Osteoblast (primary cell): ENCODE data around the gene FREM3. TPM values are rescaled to one million over a fixed set of nuclear protein-coding genes. Genes with fewer than 3 reads are reported as not detected.
"Not testable (repeated sequence)": the region's sequence is repeated elsewhere in the genome, so short reads cannot be mapped to it uniquely, and the experiment has no call there.

Source experiments
- DNase-seq: peaks from one replicate; pipeline ENCODE4 v3.0.0; 2011; ENCODE audit warnings: low spot score, mixed read lengths; ENCODE audit not compliant: insufficient read length; ENCODE audit errors: missing footprints
- H2AFZ ChIP-seq: 2 replicates; pipeline ENCODE4 v1.6.0; 2011; ENCODE audit warnings: mild to moderate bottlenecking, low read length
- H3K27ac ChIP-seq: 2 replicates; pipeline ENCODE4 v1.5.1; 2011; ENCODE audit warnings: mild to moderate bottlenecking, low read depth, low read length, moderate library complexity
- H3K27me3 ChIP-seq: 2 replicates; pipeline ENCODE4 v1.6.0; 2012; ENCODE audit warnings: mild to moderate bottlenecking, control low read depth, inconsistent platforms, low read length, moderate library complexity; ENCODE audit not compliant: insufficient read depth
- H3K36me3 ChIP-seq: 2 replicates; pipeline ENCODE4 v1.5.1; 2011; ENCODE audit warnings: mild to moderate bottlenecking, low read length, control low read depth, moderate library complexity; ENCODE audit not compliant: insufficient read depth
- H3K4me1 ChIP-seq: 2 replicates; pipeline ENCODE4 v1.5.1; 2011; ENCODE audit warnings: mild to moderate bottlenecking, low read length, control low read depth, moderate library complexity; ENCODE audit not compliant: insufficient read depth
- H3K4me2 ChIP-seq: 2 replicates; pipeline ENCODE4 v1.6.0; 2011; ENCODE audit warnings: mild to moderate bottlenecking, low read length; ENCODE audit not compliant: insufficient read depth
- H3K4me3 ChIP-seq: fragments of 200-600 bp; sonication (generic); 3 replicates; pipeline ENCODE4 v1.5.1; 2012; ENCODE audit warnings: mild to moderate bottlenecking, low read length, inconsistent platforms; ENCODE audit not compliant: insufficient read depth
- H3K79me2 ChIP-seq: 2 replicates; pipeline ENCODE4 v1.6.0; 2012; ENCODE audit warnings: mild to moderate bottlenecking, low read length, control low read depth, inconsistent platforms; ENCODE audit not compliant: insufficient read depth
- H3K9me3 ChIP-seq: 2 replicates; pipeline ENCODE4 v1.5.1; 2011; ENCODE audit warnings: low read depth, low read length, control low read depth
- H4K20me1 ChIP-seq: 2 replicates; pipeline ENCODE4 v1.6.0; 2012; ENCODE audit warnings: mild to moderate bottlenecking, low read length, control low read depth; ENCODE audit not compliant: insufficient read depth
- CTCF ChIP-seq: IDR thresholded peaks from 2 replicates; pipeline ENCODE4 v1.5.1; 2011; ENCODE audit warnings: mild to moderate bottlenecking, low read depth, low read length, moderate library complexity; ENCODE audit errors: extremely low read depth
- total RNA-seq: library from RNA; depleted of rRNA; stranded (reverse); fragments of >200 nt; gene quantifications from 2 replicates; pipeline ENCODE4 v1.2.3, GENCODE V29; 2012

Gene FREM3
- total RNA-seq, 1 donor: not detected

DNA sequence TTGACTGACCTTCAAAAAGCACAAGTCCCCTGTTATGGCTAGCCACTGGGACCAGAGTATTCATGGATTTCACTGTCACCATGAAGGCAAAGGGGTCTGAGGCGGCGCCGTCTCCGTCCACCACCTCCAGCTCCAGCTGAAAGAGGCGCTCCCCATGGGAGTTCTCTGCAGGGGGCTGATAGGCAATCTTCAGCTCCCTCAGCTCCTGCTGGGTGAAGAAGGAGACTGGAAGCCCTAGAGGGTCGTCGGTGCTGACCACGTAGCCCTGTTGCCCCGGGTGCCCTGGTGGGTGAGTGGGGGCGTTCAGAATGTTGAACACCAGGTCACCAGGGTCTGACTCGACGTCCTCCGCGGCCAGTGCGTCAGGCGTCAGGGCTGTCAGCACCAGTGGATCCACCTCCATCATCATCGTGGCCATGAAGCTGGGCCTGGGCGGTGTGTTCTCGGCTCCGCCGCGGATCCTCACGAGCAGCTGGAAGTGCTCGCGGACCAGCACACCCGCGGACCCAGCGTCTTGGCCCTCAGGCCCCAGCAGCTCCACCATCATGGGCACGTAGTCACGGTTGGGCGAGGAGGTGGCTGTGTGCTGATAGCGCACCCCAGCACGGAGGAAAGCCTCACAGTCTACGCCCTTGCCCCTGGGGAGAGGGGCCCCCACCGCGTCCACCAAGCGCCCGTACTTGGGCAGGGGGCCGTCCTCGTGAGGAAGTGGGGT, 987 bp downstream of the FREM3 start:
- Histone ChIP-seq H3K4me2 (no peak overlapping the region), H3K4me1 (no peaks in the 10 kb centered on the region), H3K36me3 (no peaks in the 10 kb centered on the region), H3K79me2 (no peaks in the 10 kb centered on the region), H4K20me1 (peaks cover 3% of the 10 kb centered on the region), H2AFZ (no peak overlapping the region), H3K27ac (no peak overlapping the region), H3K27me3 (peaks cover 16% of the 10 kb centered on the region), H3K9me3 (no peaks in the 10 kb centered on the region), H3K4me3 (no peak overlapping the region)
- DNase-seq: no peak
- no peak for TF ChIP-seq CTCF

DNA sequence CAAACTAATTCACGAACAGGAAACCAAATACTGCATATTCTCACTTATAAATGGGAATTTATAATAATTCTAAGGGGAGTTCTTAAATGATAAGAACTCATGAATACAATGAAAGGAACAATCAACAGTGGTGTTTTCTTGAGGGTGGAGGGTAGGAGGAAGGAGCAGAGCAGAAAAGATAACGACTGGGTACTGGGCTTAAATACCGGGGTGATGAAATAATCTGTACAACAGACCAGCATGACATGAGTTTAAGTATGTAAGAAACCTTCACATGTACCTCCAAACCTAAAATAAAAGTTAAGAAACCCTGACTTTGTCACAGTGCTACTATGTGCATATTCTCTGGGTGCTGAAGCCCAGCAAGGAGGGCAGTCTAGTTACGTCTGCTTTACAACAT, 6.6 kb downstream of the FREM3 start:
- no peak for TF ChIP-seq CTCF
- Histone ChIP-seq H3K79me2 (no peaks in the 10 kb centered on the region), H3K36me3 (no peaks in the 10 kb centered on the region), H3K4me2 (no peak overlapping the region), H3K27ac (no peak overlapping the region), H3K27me3 (no peaks in the 10 kb centered on the region), H4K20me1 (no peaks in the 10 kb centered on the region), H3K4me1 (no peaks in the 10 kb centered on the region), H3K4me3 (no peak overlapping the region), H2AFZ (no peak overlapping the region), H3K9me3 (no peaks in the 10 kb centered on the region)
- no peak for DNase-seq

DNA sequence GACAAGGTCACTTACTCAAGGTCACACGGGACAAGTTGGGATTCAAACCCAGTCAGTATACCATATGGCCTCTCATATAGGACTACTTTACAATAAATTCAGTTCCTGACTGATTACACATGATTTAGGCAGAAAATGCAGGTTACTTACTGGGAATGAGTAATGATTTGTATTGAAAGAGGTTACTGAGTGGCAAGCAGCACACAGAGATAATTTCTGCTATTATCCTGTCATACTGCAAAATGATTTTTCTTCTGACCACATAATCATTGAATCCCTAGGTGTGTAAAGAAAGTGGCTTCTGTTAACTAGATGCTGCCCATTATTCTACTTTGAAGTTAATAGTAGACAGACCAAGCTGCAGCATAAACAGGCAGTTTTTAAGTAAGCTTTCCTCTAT, 8.2 kb downstream of the FREM3 start:
- Histone ChIP-seq H3K27me3 (no peaks in the 10 kb centered on the region), H3K4me1 (no peaks in the 10 kb centered on the region), H3K9me3 (no peaks in the 10 kb centered on the region), H4K20me1 (no peaks in the 10 kb centered on the region), H3K36me3 (no peaks in the 10 kb centered on the region), H3K79me2 (no peaks in the 10 kb centered on the region), H2AFZ (no peak overlapping the region), H3K4me2 (no peak overlapping the region), H3K27ac (no peak overlapping the region), H3K4me3 (no peak overlapping the region)
- TF ChIP-seq CTCF: no peak
- DNase-seq: no peak

GRCh38 chr4:143679434-143679833, 21.0 kb downstream of the FREM3 start:
- no peak for TF ChIP-seq CTCF
- Histone ChIP-seq H4K20me1 (no peaks in the 10 kb centered on the region), H3K4me1 (no peaks in the 10 kb centered on the region), H3K27me3 (no peaks in the 10 kb centered on the region), H2AFZ (no peak overlapping the region), H3K79me2 (no peaks in the 10 kb centered on the region), H3K36me3 (no peaks in the 10 kb centered on the region), H3K27ac (no peak overlapping the region), H3K4me3 (no peak overlapping the region), H3K9me3 (no peaks in the 10 kb centered on the region), H3K4me2 (no peak overlapping the region)
- no peak for DNase-seq

GRCh38 chr4:143673629-143674028, 26.8 kb downstream of the FREM3 start:
- H3K27me3 ChIP-seq, H2AFZ ChIP-seq, H3K79me2 ChIP-seq, H4K20me1 ChIP-seq, H3K36me3 ChIP-seq, H3K4me3 ChIP-seq, H3K9me3 ChIP-seq, H3K27ac ChIP-seq, H3K4me1 ChIP-seq, DNase-seq, H3K4me2 ChIP-seq: not testable (repeated sequence)
